ENCODE results near the gene ETV3L.

ETV3L gene

DNA sequence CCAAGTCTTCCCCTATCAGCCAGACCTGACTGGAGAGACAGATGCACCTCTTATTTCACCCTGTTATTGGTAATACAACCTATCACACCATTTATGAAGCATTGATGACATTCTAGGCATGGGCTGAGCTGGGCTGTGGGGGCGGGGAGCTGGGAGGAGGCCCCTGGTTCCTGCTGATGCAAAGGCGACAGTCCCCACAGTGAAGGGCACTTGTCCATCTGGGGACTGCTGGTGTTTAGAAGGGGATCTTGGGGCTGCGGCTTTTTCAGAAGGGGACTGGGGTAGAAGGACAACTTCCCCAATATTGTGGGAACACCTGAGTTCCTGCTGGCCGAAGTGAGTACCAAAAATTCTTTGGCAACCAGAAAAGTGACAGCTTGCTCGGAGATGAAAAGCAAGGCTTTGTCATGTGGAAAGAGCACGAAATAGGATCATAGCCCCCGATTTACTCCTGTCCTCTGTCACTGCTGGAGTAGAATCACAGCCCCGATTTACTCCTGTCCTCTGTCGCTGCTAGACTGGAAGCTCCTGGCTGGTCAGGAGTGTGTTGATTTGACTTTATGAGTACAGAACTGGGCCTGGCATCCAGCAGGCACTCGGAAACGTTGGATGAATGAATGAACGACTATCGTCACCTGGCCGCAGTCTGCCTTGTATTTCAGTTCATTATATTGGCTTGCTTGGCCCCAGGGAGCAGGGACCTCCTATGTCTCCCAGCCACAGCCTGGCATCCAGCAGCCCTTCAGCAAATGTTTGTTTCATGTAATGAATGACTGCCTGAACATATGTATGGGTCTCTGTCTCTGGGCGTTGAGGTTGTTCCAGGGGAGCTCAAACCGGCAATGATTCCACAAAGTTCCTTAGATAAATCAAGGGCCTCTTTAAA, 16.5 kb upstream of the ETV3L start:
- Histone ChIP-seq H3K9me3 (ENCODE audit: severe bottlenecking) (no peaks in the 10 kb centered on the region), H3K36me3 (no peaks in the 10 kb centered on the region), H3K27ac (no peak overlapping the region), H3K27me3 (ENCODE audit: insufficient read depth, low read depth, severe bottlenecking) (peaks cover 5% of the 10 kb centered on the region), H3K4me3 (ENCODE audit: low read depth, low read length) (no peak overlapping the region)
- TF ChIP-seq, protein P1, sequence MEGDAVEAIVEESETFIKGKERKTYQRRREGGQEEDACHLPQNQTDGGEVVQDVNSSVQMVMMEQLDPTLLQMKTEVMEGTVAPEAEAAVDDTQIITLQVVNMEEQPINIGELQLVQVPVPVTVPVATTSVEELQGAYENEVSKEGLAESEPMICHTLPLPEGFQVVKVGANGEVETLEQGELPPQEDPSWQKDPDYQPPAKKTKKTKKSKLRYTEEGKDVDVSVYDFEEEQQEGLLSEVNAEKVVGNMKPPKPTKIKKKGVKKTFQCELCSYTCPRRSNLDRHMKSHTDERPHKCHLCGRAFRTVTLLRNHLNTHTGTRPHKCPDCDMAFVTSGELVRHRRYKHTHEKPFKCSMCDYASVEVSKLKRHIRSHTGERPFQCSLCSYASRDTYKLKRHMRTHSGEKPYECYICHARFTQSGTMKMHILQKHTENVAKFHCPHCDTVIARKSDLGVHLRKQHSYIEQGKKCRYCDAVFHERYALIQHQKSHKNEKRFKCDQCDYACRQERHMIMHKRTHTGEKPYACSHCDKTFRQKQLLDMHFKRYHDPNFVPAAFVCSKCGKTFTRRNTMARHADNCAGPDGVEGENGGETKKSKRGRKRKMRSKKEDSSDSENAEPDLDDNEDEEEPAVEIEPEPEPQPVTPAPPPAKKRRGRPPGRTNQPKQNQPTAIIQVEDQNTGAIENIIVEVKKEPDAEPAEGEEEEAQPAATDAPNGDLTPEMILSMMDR (IDR thresholded peaks at IDR 0.05; ENCODE audit: low read depth, low read length), result no peak
- DNase-seq, result peak; percentile 8

DNA sequence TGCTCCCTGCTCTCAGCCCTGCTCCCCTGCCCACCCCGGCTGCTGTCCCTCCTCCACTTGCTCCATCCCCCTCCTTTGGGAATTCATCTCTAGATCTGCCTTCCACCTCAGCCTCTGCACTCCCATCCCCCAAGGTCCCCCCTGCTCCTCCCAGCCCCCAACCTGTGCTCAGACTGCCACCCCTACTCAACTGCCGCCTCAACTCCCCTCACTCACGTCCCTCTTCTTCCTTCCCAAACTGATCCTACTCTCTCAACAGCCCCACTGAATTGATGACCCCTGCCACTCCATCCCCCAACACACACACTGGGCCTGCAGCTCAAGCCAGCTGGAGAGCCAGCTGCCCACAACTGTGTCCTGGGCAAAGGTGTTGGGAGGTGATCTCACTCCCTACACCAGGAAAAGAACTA, 15.8 kb upstream of the ETV3L start:
- no peak overlapping the region for H3K27ac ChIP-seq
- no peak overlapping the region for H3K4me3 ChIP-seq (ENCODE audit: low read depth, low read length)
- H3K27me3 ChIP-seq (ENCODE audit: insufficient read depth, low read depth, severe bottlenecking), result peaks cover 7% of the 10 kb centered on the region
- peak; percentile 31 for DNase-seq
- TF ChIP-seq, protein P1 (IDR thresholded peaks at IDR 0.05; ENCODE audit: low read depth, low read length), result no peak
- H3K9me3 ChIP-seq (ENCODE audit: severe bottlenecking), result no peaks in the 10 kb centered on the region
- no peaks in the 10 kb centered on the region for H3K36me3 ChIP-seq

GRCh38 chr1:157114183-157115121, 14.8 kb upstream of the ETV3L start:
- H3K27me3 ChIP-seq (ENCODE audit: insufficient read depth, low read depth, severe bottlenecking), result peaks cover 7% of the 10 kb centered on the region
- H3K36me3 ChIP-seq, result no peaks in the 10 kb centered on the region
- no peak overlapping the region for H3K4me3 ChIP-seq (ENCODE audit: low read depth, low read length)
- H3K27ac ChIP-seq, result no peak overlapping the region
- DNase-seq, result peak; percentile 6
- H3K9me3 ChIP-seq (ENCODE audit: severe bottlenecking), result no peaks in the 10 kb centered on the region
- TF ChIP-seq, protein P1 (IDR thresholded peaks at IDR 0.05; ENCODE audit: low read depth, low read length), result no peak

DNA sequence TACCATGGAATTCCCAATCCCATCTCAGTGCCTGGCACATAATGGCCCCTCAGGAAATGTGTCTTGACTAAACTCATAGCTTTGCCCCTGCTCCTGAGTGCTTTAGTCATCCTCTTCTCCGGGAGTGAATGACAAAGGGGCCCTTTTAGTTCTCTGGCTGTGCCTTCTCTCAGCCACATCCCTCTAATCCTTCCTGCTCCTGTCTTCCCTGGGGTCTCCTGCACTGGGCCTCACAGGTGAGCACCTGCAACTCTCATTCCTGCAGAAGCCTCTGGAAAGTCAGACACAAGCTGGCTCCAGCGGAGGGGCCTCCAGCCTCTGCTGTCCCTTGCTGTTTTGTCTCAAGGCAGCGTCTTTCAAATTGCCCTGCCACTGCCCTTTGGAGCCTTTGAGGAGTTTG, 14.0 kb upstream of the ETV3L start:
- Histone ChIP-seq H3K27ac (no peak overlapping the region), H3K27me3 (ENCODE audit: insufficient read depth, low read depth, severe bottlenecking) (peaks cover 15% of the 10 kb centered on the region), H3K36me3 (no peaks in the 10 kb centered on the region), H3K9me3 (ENCODE audit: severe bottlenecking) (no peaks in the 10 kb centered on the region), H3K4me3 (ENCODE audit: low read depth, low read length) (no peak overlapping the region)
- DNase-seq, result peak; percentile 5
- TF ChIP-seq, protein P1 (IDR thresholded peaks at IDR 0.05; ENCODE audit: low read depth, low read length), result no peak

DNA sequence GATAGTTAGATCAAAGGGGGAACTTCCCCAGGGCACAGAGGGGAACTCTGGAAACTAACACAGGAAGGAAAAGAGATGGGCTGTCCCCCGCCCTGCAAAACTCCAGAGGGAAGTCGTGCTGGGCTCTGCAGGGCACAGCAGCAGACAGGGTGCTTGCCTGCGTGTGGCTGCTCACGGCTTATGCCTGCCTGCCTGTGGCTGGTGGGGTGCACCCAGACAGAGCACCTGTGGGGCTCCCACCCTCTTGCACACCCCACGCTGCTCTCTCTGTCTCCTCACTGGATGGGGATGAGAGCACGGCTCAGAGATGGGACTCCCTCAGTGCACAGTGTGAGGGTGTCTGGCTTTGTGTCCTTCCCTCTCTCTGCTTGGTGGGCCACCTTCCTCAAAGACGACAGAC, 13.5 kb upstream of the ETV3L start:
- no peaks in the 10 kb centered on the region for H3K9me3 ChIP-seq (ENCODE audit: severe bottlenecking)
- H3K27ac ChIP-seq, result no peak overlapping the region
- TF ChIP-seq, protein P1 (IDR thresholded peaks at IDR 0.05; ENCODE audit: low read depth, low read length), result no peak
- DNase-seq, result peak; percentile 6
- H3K36me3 ChIP-seq, result no peaks in the 10 kb centered on the region
- H3K4me3 ChIP-seq (ENCODE audit: low read depth, low read length), result no peak overlapping the region
- H3K27me3 ChIP-seq (ENCODE audit: insufficient read depth, low read depth, severe bottlenecking), result peaks cover 21% of the 10 kb centered on the region
